Posterior cingulate gyrus (tissue), 11 donors: ENCODE results near the gene TGFBR3.
"Not testable (repeated sequence)": the region's sequence is repeated elsewhere in the genome, so short reads cannot be mapped to it uniquely, and the experiment has no call there.

Experiments
- DNase-seq, 10 donors: peaks; one replicate each; pipeline versions ENCODE4 v3.0.0 to v3.0.0-alpha.2; 2020 to 2021; ENCODE audit warnings: mixed read lengths in 3 of 10
- intact Hi-C: fragments of 100-400 bp; cut with DNase I; formaldehyde crosslinking; loops from one replicate; pipeline ENCODE4 v1.15.1; 2023

The TGFBR3 gene

GRCh38 chr1:91669584-91670350 is 216.2 kb downstream of the TGFBR3 start:
- peak in 1 of 10 donors; percentile 73 for DNase-seq
- intact Hi-C loops, result no loop called here

- intact Hi-C loops, result not testable (repeated sequence)
Measured at GRCh38 chr1:91666651-91667050, 219.3 kb downstream of the TGFBR3 start.

GRCh38 chr1:91661121-91661520 is 224.8 kb downstream of the TGFBR3 start:
- DNase-seq, result no peak
- intact Hi-C loops, result no loop called here

More at GRCh38 chr1:91666651-91667050, 219.3 kb downstream of the TGFBR3 start:
- not testable (repeated sequence) for DNase-seq

- intact Hi-C loops, result no loop called here
- DNase-seq, result no peak
Measured at GRCh38 chr1:91660708-91661107, 225.2 kb downstream of the TGFBR3 start.

DNA sequence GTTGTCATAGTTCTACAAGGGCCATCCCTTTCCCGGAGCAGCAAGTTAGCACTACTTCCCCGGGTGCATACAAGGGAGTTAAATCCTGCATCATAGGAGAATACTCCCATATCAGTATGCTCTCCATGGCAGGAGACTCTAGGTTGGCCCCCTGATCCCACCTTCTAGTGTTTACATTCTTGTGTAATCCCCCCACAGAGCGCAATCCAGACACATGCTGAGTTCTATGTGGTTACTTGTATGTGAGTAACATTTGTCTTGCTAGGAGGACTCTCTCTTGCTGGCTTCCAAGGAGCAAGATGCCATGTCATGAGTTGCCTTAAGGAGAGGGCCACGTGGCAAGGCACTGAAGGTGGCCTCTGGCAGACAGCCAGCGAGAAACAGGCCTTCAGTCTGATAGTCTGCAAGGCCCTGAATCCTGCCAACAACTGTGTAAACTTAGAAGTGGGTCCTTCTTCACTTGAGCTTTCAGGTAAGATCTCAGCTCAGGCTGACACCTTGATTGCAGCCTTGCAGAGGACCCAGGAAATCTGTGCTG is 230.0 kb downstream of the TGFBR3 start:
- DNase-seq, result no peak
- intact Hi-C loops, result no loop called here

GRCh38 chr1:91653183-91653582 is 232.8 kb downstream of the TGFBR3 start:
- intact Hi-C loops, result no loop called here
- DNase-seq, result no peak

DNA sequence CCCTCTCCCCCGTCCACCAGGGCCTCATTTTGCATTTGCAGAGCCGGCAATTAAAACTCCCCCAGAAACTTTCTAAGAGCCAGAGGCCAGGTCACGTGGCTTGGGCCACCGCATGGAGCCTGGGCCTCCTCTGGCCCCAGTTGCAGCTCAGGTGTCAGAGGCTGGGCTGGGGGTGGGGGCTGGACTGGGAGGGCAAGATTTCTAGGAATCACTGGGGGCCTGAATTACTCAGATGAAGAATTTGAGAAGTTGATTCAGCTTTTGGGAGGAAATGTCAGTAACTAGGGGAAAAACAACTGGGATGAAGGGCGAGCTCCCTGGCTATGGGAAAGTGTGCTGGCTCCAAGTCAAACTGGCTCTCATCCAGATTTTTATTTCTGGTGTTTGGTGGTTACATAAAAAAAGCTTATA is 234.3 kb downstream of the TGFBR3 start:
- DNase-seq, result no peak
- intact Hi-C loops, result no loop called here

- DNase-seq, result no peak
- intact Hi-C loops, result no loop called here
Measured at GRCh38 chr1:91651243-91651642, 234.7 kb downstream of the TGFBR3 start.

DNA sequence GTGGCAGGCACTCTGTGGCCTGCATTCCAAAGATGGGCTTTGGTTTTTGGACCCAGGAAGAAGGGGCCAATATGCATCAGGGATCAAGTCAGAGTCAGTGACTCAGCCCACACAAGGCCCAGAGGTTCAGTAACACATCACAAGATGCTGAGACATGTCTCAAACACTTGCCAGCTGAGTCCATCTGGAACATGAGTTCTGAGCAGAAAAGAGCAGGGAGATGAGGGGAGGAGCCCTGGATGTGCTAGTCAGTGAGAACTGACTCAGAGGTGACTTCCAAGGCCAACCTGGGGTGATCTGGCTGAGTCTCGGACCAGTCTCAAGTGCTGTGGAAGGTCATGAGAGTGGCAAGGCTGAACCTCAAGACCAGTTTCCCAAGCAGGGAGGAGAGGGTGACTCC is 235.2 kb downstream of the TGFBR3 start:
- intact Hi-C loops, result no loop called here
- no peak for DNase-seq

DNA sequence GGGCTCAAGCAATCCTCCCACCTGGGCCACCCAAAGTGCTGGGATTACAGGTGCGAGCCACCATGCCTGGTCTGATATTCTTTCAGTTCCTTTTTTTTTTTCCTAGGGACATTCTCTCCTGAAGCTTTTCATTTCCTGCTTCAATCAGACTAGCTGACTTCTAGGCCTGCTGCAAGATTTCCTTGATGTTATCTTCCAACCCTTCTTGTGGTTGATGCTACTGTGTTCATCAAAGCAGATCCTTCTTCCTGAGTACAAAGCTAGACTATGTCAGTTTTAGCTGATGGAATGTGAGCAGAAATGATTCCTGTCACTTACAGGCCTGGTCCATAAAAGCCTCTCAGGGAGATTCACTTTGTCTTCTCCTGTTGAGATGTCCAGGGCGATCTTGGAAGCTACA is 238.9 kb downstream of the TGFBR3 start:
- intact Hi-C loops, result no loop called here
- no peak for DNase-seq

GRCh38 chr1:91645031-91645430 is 240.9 kb downstream of the TGFBR3 start:
- DNase-seq, result no peak
- intact Hi-C loops, result no loop called here

- no peak for DNase-seq
- intact Hi-C loops, result no loop called here
Measured at GRCh38 chr1:91643431-91643830, 242.5 kb downstream of the TGFBR3 start.

GRCh38 chr1:91640877-91641526 is 244.9 kb downstream of the TGFBR3 start:
- intact Hi-C loops, result no loop called here
- no peak for DNase-seq

GRCh38 chr1:91637539-91637994 is 248.4 kb downstream of the TGFBR3 start:
- no peak for DNase-seq
- intact Hi-C loops, result no loop called here

- intact Hi-C loops, result no loop called here
- no peak for DNase-seq
Measured at GRCh38 chr1:91635763-91636162, 250.2 kb downstream of the TGFBR3 start.

- intact Hi-C loops, result no loop called here
- no peak for DNase-seq
Measured at GRCh38 chr1:91633438-91633837, 252.5 kb downstream of the TGFBR3 start.

DNA sequence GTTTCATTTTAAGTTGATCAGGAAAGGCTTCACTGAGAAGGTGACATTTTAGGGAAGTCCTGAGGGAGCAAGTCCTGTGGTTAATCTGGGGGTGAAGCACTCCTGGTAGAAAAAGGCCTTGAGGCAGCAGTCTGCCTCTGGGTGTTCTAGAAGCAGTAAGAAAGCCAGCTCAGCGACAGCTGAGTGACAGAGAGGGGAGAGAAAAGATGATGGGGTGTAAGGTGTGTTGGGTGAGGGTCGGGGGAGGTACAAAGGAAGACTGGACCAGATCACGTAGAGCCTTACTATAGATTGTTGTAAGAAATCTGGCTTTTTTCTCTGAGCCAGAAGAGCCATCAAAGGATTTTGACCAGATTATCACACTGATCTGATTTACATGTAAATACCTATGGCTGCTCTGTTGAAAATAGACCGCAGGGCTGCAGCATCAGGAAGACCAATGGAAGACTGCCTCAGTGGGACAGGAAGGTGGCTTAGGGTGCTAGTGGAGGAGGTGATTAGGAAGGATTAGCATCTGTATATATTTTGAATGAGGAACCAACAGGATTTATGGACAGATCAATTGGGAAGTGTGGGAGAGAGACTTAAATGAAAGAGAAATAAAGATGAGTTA is 254.1 kb downstream of the TGFBR3 start:
- intact Hi-C loops, result no loop called here
- no peak for DNase-seq

DNA sequence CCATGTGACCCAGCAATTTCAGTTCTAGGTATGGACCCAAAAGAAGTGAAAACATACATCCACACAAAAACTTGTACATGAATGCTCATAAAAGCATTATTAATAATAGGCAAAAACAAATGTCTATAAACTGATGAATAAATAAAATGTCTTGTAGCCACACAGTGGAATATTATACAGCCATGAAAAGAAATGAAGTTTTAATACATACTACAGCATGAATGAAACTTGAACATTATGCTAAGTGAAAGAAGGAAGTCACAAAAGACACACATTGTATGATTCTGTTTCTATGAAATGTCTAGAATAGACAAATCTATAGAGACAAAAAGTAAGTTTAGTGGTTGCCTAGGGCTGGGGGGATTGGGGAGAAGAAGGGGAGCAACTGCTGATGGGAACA is 255.1 kb downstream of the TGFBR3 start:
- intact Hi-C loops, result no loop called here
- no peak for DNase-seq
